HG03439 (cell line): Measurements from ENCODE around the gene TMEM243.
"Not testable (repeated sequence)": the region's sequence is repeated elsewhere in the genome, so short reads cannot be mapped to it uniquely, and the experiment has no call there.

Experiments
- ATAC-seq: cut with Tn5 transposase; IDR thresholded peaks from one replicate; pipeline ENCODE4 v1.9.1; 2021; ENCODE audit warnings: mild to moderate bottlenecking, moderate library complexity; ENCODE audit not compliant: unreplicated experiment

Gene TMEM243

DNA sequence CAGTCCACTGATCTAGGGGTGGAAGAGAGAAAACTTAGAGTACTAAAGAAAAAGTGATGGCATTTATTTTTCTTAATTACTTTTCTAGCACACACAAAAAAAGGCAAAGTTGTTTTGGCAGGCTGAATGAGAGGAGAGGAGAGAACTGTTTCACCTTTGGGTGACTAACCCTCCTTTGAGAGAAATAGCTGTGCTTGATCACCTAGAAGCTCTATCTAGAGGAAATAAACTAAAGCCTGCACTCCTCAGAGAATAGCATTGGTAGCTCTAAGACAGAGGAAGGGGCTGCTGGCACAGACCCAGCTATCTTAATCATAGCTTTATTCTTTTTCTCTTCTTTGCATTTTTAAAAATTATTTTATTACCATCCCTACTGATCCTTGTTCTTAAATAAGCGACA, 6.3 kb downstream of the TMEM243 start:
- ATAC-seq, result no peak

DNA sequence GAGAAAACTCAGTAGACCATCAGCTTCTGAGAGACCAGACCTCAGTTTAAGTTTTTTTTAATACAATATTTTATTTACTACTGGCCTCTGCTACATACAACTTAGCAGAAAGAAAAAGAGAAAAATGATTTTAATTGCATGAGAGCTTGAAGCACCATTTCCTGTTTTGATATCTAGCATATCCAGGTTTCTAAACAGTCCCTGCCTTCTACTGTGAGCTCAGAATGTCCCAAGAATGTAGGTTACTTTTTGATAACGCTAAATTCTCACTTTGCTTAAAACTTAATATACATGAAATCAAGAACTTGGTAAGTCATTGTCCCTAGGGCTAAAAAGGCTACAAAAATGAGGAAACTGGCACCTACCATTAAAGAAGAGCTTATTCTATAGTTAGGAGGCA, 7.0 kb downstream of the TMEM243 start:
- ATAC-seq, result no peak

DNA sequence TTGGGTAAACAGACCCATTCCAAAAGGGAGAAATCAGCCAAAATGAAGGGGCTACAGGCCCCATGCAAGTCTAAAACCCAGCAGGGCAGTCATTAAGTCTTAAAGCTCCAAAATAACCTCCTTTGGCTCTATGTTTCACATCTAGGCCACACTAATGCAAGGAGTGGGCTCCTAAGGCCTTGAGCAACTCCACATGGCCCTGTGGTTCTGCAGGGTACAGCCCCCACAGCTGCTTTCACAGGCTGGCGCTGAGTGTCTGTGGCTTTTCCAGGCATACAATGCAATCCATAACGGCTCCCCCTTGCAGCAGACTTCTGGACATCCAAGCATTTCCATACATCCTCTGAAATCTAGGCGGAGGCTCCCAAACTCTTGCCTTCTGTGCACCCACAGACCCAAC, 9.0 kb downstream of the TMEM243 start:
- no peak for ATAC-seq

DNA sequence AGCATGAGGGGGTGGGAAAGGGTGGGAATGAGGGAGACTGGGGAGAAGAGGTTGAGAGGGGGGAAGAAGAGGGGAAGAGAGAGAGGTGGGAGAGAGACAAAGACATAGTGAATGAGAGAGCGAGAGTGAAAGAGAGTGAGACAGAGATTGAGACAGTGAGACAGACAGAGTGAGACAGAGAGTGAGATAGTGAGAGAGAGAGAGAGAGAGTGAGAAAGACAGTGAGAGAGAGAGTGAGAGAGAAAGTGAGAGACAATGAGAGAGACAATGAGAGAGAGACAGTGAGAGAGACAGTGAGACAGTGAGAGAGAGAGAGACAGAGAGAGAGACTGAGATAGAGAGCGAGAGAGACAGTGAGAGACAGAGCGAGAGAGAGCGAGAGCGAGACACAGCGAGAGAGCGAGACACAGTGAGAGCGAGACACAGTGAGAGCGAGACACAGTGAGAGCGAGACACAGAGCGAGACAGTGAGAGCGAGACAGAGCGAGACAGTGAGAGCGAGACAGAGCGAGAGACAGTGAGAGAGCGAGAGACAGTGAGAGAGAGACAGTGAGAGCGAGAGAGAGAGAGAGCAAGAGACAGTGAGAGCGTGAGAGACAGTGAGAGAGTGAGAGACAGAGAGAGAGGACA, 10.1 kb downstream of the TMEM243 start:
- ATAC-seq, result no peak

DNA sequence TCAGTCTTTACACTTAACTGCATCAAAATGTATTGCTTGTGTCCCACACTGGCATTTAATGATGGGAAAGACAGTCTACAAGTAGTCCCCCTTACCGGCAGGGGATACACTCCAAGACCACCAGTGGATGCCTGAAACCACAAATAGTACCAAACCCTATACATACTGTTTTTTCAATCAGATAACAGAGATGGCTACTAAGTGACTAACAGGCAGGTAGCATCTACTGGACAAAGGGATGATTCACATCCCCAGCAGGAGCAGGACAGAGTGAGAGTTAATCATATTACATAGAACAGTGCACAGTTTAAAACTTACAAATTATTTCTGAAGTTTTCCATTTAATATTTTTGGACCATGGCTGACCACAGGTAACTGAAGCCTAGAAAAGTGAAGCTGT, 13.2 kb downstream of the TMEM243 start:
- no peak for ATAC-seq

DNA sequence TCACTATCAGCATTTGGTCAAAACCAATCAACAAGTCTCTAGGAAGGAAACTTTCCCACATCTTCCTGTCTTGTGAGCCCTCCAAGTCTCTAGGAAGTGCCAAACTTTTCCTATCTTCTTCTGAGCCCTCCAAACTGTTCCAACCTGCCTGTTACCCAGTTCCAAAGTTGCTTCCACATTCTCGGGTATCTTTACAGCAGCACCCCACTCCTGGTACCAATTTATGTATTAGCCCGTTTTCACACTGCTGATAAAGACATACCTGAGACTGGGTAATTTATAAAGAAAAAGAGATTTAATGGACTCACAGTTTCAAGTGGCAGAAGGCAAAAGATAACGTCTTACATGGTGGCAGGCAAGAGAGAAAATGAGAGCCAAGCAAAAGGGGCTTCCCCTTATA, 13.8 kb downstream of the TMEM243 start:
- ATAC-seq, result not testable (repeated sequence)

DNA sequence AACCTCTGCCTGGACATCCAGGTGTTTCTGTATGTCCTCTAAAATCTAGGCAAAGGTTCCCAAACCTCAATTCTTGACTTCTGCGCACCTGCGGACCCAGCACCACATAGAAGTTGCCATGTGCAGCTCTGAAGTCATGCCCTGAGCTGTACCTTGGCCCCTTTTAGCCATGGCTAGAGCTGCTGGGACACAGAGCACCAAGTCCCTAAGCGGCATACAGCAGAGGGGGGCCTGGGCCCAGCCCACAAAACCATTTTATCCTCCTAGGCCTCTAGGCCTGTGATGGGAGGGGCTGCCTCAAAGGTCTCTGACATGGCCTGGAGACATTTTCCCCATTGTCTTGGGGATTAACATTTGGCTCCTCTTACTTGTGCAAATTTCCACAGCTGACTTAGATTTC, 14.6 kb downstream of the TMEM243 start:
- ATAC-seq, result no peak

DNA sequence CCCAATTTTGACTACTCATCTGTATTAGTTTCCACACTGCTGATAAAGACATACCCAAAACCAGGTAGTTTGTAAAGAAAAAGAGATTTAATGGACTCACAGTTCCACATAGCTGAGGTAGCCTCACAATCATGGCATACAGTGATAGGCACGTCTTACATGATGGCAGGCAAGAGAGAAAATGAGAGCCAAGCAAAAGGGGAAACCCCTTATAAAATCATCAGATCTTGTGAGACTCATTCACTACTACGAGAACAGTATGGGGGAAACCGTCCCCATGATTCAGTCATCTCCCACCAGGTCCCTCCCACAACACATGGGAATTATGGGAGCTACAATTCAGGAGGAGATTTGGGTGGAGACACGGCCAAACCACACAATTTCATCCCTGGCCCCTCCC, 15.6 kb downstream of the TMEM243 start:
- ATAC-seq, result not testable (repeated sequence)

DNA sequence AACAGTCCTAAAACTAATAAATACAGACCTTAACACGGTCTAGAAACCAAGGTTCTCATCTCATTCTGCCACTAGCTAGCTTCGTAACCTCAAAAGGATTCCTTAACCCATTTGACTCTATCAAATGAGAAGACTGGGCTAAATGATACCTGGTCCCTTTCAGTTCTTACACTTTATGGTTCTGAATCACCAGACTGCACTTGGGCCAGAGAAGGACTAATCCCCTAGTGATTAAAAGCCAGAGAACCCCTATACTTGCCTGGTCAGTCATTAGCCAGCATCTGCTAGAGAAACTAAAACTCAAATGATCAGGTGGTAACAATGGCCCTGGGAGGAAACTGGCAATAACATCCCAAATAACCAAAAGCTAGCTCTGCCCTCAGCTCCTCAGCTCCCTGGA, 16.8 kb downstream of the TMEM243 start:
- no peak for ATAC-seq

DNA sequence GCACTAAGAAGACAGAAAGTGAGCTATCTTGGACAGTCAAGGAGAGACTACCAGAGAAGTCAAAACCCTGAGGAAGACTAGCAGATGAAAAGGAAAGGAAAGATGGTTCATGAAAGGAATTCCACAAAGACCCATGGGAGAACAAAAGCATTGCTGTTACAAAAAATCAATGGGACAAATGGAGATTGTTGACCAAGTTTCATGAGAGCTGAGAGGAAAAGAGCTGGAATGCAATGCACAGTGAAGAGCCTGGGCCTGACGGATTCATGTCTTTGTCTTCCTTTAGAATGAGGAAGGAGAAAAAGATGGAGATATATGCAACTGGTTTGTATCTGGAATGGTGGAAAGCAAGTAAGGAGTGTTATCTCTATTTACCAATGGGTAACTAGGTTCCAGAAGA, 17.3 kb downstream of the TMEM243 start:
- ATAC-seq, result no peak

DNA sequence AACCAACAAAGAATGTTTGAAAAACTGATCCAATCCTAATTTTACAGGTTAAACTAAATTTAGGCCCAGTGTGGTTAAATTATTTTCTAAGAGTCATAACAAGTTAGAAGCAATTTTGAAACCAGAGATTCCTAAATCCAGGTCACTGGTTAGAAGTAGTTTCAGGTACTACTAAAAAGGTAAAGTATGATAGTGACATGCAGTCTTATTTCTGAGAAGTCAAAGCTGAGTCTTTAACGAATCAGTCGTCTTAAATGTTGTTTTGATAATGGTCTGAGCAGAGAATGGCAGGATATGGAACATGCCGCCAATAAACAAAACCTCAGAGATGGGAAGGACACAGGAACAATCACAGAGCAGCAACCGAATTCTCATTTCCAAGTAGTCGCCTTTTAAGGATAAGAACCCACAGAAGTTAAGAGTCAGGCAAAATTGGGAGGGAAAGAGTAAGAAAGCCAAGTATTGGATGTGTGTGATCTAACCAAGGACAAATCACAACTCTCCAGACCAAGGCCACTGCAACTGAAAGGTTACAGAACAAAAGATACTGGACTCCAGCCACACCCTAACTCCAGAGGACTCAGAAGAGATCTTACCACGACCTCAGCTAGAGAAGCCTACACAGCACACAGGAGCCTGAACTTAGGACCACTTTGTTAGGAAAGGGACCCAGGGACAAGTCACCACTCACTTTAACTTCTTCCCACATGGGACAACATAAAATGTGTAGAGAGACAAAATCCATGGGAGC, 19.7 kb downstream of the TMEM243 start:
- no peak for ATAC-seq

DNA sequence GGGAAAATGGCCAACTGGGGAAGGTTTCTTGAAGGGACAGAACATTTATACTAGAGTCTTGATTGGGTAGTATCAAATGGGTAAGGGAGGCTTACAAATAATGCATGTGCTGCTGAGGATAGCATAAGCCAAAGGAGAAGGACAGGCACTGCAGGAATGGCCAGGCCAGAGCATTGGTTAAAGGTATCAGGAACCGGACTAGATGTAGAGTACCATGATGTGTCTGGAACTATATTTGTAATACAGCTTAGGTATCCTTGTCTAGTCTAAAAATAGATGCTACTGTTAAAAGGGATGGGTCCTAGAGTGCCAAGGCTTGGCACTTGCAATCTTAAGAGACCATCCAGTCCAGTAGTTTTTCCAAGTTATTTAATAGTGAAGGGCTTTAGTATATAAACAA, 20.3 kb downstream of the TMEM243 start:
- no peak for ATAC-seq

DNA sequence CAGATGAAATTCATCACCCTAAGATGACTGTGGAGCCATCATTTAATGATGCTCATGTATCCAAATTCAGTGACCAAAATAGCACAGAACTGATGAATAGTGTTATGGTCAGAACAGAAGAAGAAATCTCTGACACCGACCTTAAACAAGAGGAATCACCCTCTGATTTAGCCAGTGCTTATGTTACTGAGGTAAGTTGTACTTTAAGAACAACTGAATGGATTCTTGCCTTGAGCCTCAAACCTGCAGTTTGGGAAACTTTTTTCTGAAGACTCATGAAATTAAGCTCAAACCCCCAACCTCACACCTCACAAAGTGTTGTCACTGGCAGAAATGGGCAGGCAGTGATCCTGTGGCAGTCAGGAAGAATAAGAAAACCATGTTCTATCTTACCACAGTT, 25.6 kb downstream of the TMEM243 start:
- ATAC-seq, result no peak

DNA sequence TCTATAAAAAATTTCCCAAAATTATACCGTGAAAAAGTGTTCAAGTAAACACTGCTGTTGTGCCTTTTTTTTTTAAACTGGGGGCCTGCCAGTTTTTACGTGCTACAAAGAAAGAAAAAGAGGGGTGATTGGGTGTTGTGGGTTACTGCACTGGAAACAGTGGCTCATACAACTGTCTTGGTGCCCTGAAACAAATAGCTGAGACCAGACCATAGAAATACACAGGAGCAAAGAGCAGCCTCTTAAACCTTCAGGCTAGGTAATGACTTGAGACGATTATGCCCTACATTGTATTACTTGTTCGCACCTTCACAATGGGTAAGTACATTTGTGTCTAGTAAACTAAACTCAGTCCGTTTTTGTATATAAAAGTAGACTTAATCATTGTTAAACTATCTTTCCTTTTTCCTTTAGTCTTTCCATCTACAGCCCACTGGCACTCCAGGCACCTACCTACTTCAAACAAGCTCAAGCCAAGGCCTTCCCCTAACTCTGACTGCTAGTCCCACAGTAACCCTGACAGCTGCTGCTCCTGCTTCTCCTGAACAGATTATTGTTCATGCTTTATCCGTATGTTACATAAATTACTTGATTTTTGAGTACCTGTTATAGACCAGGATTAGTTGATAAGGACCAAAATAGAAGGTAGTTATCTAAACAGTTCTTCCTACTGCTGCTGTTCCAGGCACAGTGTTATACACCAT, 26.6 kb downstream of the TMEM243 start:
- ATAC-seq, result no peak

DNA sequence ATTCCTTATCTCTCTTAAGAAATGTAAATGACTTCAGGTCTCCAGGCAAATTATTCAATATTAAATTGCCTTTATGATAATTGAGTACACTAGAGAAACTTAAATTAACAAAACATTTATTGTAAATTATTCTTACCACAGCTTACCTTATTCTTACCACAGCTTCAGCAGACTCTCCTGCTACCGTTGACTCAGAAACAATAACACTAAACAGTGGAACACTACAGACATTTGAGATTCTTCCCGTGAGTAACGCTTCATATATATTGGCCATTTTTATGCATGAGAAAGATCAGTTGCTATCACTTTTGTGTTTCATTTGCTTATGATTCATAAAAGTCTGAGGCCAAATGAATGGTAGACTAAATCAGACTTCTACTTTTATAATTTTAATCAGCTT, 28.7 kb downstream of the TMEM243 start:
- no peak for ATAC-seq

DNA sequence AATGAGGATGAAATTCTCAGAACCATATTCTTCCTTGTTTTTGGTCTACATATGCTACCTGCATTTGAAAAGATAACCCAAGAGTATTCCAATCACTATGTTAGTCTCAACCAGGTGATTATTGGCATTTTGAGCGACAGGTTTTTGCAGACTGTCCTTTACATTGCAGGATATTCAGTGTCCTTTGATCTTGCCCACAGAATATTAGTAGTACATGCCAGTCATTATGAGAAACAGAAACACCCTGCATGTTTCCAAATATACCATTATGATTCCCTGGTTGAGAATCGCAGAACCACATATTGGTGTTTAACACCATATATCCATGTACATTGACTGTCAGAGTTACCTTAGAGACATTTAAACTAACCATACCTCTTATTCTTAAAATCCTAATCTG, 30.6 kb downstream of the TMEM243 start:
- peak; percentile 43 for ATAC-seq

DNA sequence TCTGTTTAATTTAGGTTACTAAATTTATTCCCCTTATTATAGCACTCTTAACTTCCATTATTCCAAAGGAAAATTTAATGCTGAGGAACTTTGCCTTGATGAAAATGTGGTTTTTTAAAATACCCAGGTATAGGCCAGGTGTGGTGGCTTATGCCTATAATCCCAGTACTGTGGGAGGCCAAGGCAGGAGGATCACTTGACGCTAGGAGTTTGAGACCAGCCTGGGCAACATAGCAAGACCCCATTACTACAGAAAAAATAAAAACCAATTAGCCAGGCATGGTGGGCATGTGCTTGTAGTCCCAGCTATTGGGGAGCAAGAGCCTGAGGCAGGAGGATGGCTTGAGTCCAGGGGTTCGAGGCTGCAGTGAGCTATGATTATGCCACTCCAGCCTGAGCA, 32.4 kb downstream of the TMEM243 start:
- no peak for ATAC-seq

DNA sequence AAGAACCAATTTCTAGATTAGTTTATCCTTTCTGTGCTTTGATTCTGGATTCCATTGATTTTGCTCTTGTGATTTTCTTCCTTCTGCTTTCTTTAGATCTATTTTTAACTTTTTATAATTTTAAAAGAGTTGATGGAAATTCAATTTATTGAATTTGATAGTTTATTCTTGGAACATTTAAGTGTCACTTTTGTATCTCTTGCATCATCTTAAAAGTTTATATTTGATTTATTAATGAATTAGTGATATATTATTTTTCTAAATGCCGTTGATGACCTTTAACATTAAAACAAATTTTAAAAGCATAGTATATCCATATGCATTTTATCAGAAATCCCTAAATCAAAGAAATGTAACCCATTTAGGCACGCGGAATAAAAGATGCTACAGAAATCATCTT, 40.4 kb downstream of the TMEM243 start:
- ATAC-seq, result no peak

DNA sequence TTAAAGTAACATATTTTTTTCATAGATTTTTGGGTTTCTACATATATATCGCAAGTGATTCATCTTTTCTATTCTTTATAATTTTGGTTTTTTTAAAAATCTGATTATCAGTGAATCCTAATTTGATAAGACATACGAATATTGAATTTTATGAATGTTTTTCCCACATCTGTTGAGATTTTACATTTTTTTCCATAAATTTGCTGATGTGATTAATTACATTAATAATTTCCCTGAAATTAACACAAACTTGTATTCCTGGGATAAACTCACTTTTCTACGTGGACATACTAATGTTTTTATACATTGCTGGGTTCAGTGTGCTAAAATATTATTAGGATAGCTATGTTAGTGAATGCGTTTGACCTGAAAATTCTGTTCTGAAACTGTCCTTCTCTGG, 41.2 kb downstream of the TMEM243 start:
- no peak for ATAC-seq

DNA sequence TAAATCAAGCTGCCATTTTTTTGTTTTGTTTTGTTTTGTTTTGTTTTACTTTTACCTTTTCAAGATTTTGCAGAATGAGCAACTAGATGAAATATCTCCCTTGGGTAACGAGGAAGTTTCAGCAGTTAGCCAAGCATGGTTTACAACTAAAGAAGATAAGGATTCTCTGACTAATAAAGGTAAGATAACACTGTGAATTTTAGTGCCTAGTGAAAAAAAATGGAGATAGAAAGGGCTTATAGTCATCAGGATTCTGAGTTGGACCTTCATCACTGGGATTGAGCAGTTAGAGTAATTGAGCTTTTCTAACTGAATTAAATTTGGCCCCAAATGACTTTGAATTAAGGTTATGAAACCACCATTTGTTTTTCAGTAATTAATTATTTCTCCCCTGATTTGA, 46.1 kb downstream of the TMEM243 start:
- ATAC-seq, result no peak

DNA sequence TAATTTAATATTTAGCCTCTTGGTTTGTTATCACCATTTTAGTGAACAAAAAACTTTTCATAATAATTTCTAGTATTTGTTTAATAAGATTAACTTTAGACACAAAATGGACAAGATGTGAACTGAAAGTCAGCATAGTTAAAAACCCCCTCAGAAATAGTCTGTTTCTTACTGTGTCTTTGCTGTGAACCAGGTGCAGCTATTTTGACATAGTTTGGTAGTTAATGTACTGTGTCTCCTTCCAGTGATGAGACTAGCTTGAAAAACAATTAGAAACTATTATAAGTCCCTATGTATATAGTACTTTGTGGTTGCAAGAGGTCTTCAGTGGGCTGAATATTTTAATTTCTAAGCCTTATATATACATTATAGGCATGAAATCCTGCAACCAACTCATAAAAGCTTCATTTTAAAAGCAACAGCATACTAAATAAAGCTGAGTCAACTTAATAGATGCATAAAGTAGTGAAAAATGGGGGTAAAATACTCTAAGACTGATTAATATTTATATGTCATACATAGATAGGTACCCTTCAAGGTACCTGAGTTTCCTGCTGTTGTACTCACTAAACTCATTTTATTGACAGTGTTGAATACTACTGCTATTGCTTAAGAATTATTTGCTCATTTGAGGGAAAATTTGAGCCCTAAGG, 48.1 kb downstream of the TMEM243 start:
- ATAC-seq, result no peak

DNA sequence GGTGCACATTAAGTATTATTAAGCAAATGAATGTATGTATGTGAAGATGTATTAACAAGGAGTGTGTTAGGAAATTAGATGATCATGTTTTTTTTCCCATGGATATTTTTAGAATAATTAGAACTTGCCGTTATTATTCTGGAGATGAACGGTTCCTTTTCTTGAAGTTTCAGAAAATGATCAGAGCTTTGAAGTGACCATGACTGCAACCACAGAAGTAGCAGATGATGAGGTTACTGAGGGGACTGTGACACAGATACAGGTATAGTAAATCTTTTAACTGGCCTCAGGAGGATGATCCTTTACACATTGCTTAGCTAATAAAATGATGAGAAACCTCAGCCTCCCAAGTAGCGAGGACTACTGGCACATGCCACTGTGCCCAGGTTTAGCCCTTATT, 48.7 kb downstream of the TMEM243 start:
- no peak for ATAC-seq
